Transverse colon (tissue), 4 donors: ENCODE results near the gene USP46. TPM values are rescaled to one million over a fixed set of nuclear protein-coding genes. Genes with fewer than 3 reads are reported as not detected.

Experiments used
- DNase-seq: peaks from one replicate; pipeline ENCODE4 v3.0.0-alpha.2; 2019
- H3K27ac ChIP-seq, 4 donors: fragments of 200-600 bp; sonication (generic); 2 replicates each; pipeline ENCODE4 v1.5.1; 2016 to 2018; ENCODE audit warnings: inconsistent platforms in 4 of 4
- H3K27me3 ChIP-seq: fragments of 200-600 bp; sonication (generic); 2 replicates; pipeline ENCODE4 v1.5.1; 2017; ENCODE audit warnings: inconsistent platforms
- H3K36me3 ChIP-seq, 4 donors: fragments of 200-600 bp; sonication (generic); 2 replicates each; pipeline ENCODE4 v1.5.1; 2017 to 2019; ENCODE audit warnings: inconsistent platforms in 4 of 4
- H3K4me1 ChIP-seq, 4 donors: fragments of 200-600 bp; sonication (generic); 2 replicates each; pipeline ENCODE4 v1.5.1; 2017 to 2020; ENCODE audit warnings: inconsistent platforms in 4 of 4
- H3K4me3 ChIP-seq, 4 donors: fragments of 200-600 bp; sonication (generic); 1 replicate in 1 of 4; 2 replicates in 3 of 4; pipeline versions ENCODE4 v1.5.1 to v1.6.1; 2017 to 2019; ENCODE audit warnings: inconsistent platforms in 4 of 4
- H3K9me3 ChIP-seq, 2 donors: fragments of 200-600 bp; sonication (generic); 2 replicates each; pipeline ENCODE4 v1.5.1; 2017 to 2019; ENCODE audit warnings: inconsistent platforms in 2 of 2
- EP300 ChIP-seq: sonication (generic); formaldehyde crosslinking; IDR thresholded peaks from one replicate; pipeline ENCODE4 v1.6.1; 2017; ENCODE audit warnings: antibody characterized with exemption, low read depth
- POLR2A ChIP-seq: fragments of 450-650 bp; IDR thresholded peaks from one replicate; pipeline ENCODE4 v1.6.1; 2016; ENCODE audit warnings: antibody characterized with exemption, mild to moderate bottlenecking, moderate library complexity
- POLR2AphosphoS5 ChIP-seq, 3 donors: sonication (generic); formaldehyde crosslinking; IDR thresholded peaks; one replicate each; pipeline ENCODE4 v1.6.1; 2016; ENCODE audit warnings: antibody characterized with exemption in 3 of 3
- WGBS, 2 donors: methylation state at CpG; one replicate each; pipeline ENCODE4 v1.1.5; 2018; ENCODE audit warnings: low coverage in 1 of 2; 5-methylcytosine and 5-hydroxymethylcytosine counted together
- in situ Hi-C, 4 donors: fragments of 200-750 bp; cut with MboI; loops; one replicate each; pipeline versions ENCODE4 v1.15.0 to v1.15.1; 2017; ENCODE audit warnings: low sequenced_read_pairs in 3 of 4, low pct_ligation_motif_present in 1 of 4, low pct_unique_long_range_greater_than_20kb in 1 of 4
- intact Hi-C: fragments of 100-400 bp; cut with DNase I; formaldehyde crosslinking; loops from one replicate; pipeline ENCODE4 v1.15.1; 2023; ENCODE audit warnings: low total_unique reads
- total RNA-seq, 4 donors: library from RNA; depleted of rRNA; stranded (reverse); fragments of >200 nt; gene quantifications; one replicate each; pipeline ENCODE4 v1.1.0, GENCODE V29; 2016
- TF ChIP-seq, protein P1 (sequence below), 5 experiments: fragments of 200-600 bp in 3 of 5; fragments of 450-650 bp in 2 of 5; sonication (generic) in 3 of 5; IDR thresholded peaks; 1 replicate in 2 of 5; 2 replicates in 3 of 5; pipeline ENCODE4 v1.5.1; 2016 to 2017; ENCODE audit warnings: antibody characterized with exemption in 5 of 5, inconsistent platforms in 3 of 5, mild to moderate bottlenecking in 2 of 5, moderate library complexity in 1 of 5

Gene USP46
- total RNA-seq, 4 donors from 2014 or later: 6.0 to 7.6 (median 6.8) TPM

DNA sequence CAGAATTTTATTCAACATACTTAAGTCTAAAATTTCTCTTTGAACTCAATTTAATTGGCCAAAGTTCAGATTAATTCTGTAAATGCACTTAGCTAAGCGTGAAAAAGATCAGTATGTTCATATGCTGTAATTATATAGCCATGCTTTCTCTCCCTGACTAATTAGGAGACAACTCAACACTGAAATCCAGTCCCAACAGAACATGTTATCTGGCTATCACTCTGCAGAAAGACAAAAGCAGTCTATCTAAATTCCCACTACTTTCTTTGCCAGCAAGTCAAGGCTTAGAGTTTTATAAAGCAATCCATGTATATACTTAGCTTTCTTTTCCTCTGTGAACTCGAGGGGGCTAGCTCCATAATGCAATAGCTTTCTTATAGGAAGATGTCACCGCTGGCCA lies 16.0 kb upstream of the USP46 start:
- intact Hi-C loops: no loop called here
- 83 to 86% methylated on average over 3 of the region's 3 CpGs for WGBS, 2 donors

DNA sequence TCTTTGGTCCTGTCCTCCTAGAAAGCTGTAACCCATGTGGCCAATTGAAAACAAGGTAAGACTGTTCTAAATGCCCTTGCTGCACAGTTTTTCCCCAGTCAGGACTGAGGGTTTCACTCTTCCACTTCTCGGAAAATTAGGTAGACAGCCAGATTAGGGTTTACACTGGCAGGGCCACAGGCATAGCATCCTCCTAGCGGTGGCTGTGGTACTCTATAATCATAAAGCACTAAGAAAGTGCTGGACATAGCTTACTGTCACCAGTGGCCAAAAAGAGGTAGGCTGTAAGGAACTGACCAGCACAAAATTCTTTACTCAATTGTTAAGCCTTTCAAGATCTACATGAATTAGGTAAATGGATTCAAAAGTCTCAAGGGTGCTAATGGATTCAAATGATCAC lies 11.6 kb upstream of the USP46 start:
- H3K27ac ChIP-seq: no peak overlapping the region
- in situ Hi-C loops: loop anchor here in 1 of 4 donors (25.0 kb wide), 1 partner anchor 108 kb away; no protein-coding TSS in a partner anchor
- no peak for DNase-seq
- H3K36me3 ChIP-seq: no peaks in the 10 kb centered on the region
- intact Hi-C loops: no loop called here
- TF ChIP-seq POLR2AphosphoS5 (IDR thresholded peaks at IDR 0.05) (no peak), EP300 (no peak), POLR2A (no peak)
- TF ChIP-seq, protein P1, sequence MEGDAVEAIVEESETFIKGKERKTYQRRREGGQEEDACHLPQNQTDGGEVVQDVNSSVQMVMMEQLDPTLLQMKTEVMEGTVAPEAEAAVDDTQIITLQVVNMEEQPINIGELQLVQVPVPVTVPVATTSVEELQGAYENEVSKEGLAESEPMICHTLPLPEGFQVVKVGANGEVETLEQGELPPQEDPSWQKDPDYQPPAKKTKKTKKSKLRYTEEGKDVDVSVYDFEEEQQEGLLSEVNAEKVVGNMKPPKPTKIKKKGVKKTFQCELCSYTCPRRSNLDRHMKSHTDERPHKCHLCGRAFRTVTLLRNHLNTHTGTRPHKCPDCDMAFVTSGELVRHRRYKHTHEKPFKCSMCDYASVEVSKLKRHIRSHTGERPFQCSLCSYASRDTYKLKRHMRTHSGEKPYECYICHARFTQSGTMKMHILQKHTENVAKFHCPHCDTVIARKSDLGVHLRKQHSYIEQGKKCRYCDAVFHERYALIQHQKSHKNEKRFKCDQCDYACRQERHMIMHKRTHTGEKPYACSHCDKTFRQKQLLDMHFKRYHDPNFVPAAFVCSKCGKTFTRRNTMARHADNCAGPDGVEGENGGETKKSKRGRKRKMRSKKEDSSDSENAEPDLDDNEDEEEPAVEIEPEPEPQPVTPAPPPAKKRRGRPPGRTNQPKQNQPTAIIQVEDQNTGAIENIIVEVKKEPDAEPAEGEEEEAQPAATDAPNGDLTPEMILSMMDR (IDR thresholded peaks at IDR 0.05): no peak
- no peaks in the 10 kb centered on the region for H3K9me3 ChIP-seq
- H3K4me3 ChIP-seq: no peak overlapping the region
- H3K27me3 ChIP-seq: no peaks in the 10 kb centered on the region
- WGBS, 2 donors: 85% methylated on average over 2 of the region's 2 CpGs; no CpG with 5 or more reads in 1 of the 2 donors
- no peaks in the 10 kb centered on the region for H3K4me1 ChIP-seq

More for the DNA sequence above, 16.0 kb upstream of the USP46 start:
- H3K27ac ChIP-seq: no peak overlapping the region
- H3K4me1 ChIP-seq: no peaks in the 10 kb centered on the region
- TF ChIP-seq, protein P1 (IDR thresholded peaks at IDR 0.05): no peak
- TF ChIP-seq EP300: no peak
- TF ChIP-seq POLR2A: no peak
- no peak for TF ChIP-seq POLR2AphosphoS5 (IDR thresholded peaks at IDR 0.05)
- DNase-seq: no peak
- H3K9me3 ChIP-seq: no peaks in the 10 kb centered on the region
- in situ Hi-C loops: no loop called here
- H3K36me3 ChIP-seq: no peaks in the 10 kb centered on the region
- no peaks in the 10 kb centered on the region for H3K27me3 ChIP-seq
- H3K4me3 ChIP-seq: no peak overlapping the region

DNA sequence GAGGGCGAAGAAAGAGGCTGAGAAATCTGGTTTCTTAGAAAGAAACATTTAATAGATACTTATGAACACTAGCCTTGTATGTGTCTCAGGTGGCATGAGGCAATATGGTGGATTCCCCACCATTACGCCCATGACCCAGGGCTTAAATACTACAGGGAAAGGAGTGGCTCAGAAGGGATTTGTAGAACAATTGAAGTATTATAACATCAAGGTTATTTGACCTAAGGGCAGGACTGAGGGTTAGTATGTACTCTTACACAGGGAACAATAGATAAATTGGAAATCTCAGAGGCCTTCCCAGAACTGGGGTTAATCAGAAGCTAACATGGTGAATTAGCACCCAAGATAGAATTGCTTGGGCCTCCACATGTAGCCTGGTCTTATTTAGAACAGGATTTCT lies 11.0 kb upstream of the USP46 start:
- in situ Hi-C loops (loop anchor here in 1 of 4 donors (25.0 kb wide), 1 partner anchor 108 kb away; no protein-coding TSS in a partner anchor), intact Hi-C loops (no loop called here)
- no peaks in the 10 kb centered on the region for H3K27me3 ChIP-seq
- H3K36me3 ChIP-seq: no peaks in the 10 kb centered on the region
- no peaks in the 10 kb centered on the region for H3K9me3 ChIP-seq
- TF ChIP-seq, protein P1 (IDR thresholded peaks at IDR 0.05): no peak
- 71 to 78% methylated on average over 1 to 2 of the region's 2 CpGs for WGBS, 2 donors
- DNase-seq: no peak
- no peak overlapping the region for H3K4me3 ChIP-seq
- H3K27ac ChIP-seq: no peak overlapping the region
- no peaks in the 10 kb centered on the region for H3K4me1 ChIP-seq

DNA sequence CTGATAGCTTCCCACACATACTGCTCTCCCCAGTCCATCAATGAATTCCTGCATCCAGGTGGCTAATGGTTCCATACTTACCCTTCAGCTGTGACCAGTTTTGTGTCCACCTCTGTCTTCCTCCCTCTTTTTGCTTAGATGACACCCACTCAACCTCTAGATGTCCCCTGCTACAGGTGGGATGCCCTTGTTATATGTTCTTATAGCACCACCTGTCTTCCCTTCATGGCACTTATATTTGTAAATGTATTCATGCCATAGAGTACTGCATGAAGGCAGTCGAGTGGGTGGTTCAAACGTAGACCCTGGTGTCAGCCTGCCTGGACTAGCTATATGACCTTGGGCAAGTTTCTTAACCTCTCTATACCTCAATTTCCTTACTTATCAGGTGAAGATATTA lies 6.5 kb upstream of the USP46 start:
- Histone ChIP-seq H3K27ac (no peak overlapping the region), H3K4me3 (no peak overlapping the region), H3K4me1 (peaks cover 0 to 8% (median under 1%) of the 10 kb centered on the region in 4 donors), H3K9me3 (no peaks in the 10 kb centered on the region), H3K36me3 (no peaks in the 10 kb centered on the region), H3K27me3 (no peaks in the 10 kb centered on the region)
- TF ChIP-seq, protein P1 (IDR thresholded peaks at IDR 0.05): peak in 1 of 5 experiments; percentile 25
- no peak for TF ChIP-seq POLR2AphosphoS5 (IDR thresholded peaks at IDR 0.05)
- intact Hi-C loops (no loop called here), in situ Hi-C loops (loop anchor here in 1 of 4 donors (25.0 kb wide), 1 partner anchor 103 kb away; no protein-coding TSS in a partner anchor)
- DNase-seq: no peak
- WGBS, 2 donors: 32 to 44% methylated on average over 2 of the region's 2 CpGs
